Astrocyte of the hippocampus (primary cell): ENCODE data around the gene ACTL6B.
A peak's percentile ranks its signal among the peaks of the same experiment; 100 is the strongest.
"Not testable (repeated sequence)": the region's sequence is repeated elsewhere in the genome, so short reads cannot be mapped to it uniquely, and the experiment has no call there.

Experiments
- DNase-seq: peaks from one replicate; pipeline ENCODE4 v3.0.0; 2011; ENCODE audit warnings: low read depth, low spot score

ACTL6B gene

DNA sequence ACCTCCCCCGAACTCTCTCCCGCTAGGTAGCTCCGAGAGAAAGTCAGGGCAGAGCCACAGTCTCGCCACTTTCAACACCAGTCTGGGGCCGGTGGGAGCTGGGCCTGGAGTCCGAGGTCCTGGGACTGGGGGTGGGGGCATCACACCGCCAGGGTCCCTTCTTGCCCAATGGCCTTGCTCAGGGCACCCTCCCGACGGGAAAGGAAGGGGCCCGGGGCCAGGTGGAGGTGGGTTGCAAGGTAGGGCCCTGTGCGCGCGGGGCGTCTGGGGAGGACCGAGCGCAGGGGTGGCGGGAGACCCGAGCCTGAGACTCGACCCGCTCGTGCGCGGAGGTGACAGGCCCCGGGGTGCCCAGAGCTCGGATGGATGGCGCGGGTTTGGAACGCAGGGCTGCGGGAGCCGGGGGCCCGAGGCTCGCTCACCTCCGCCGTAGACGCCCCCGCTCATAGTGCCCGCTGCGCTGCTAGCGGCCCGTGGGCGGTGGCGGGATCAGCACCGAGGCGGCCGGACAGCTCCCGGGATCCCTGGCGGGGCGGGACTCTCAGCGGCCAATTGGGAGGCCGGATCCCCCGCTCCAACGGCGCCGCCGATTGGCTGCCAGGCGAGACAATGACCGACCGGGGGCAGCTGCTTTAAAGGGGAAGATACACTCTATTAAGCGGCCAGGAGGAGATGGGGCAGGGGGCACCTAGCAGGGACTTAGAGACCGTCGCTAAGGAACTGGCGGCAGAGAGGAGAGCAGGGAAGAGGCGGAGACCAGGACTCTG is at the start of gene ACTL6B:
ACTL6B (minus strand) TSS at position 541 of the 767 bp plus-strand sequence; CDS start at position 447, 94 bp downstream.
- DNase-seq, result peak; percentile 71

DNA sequence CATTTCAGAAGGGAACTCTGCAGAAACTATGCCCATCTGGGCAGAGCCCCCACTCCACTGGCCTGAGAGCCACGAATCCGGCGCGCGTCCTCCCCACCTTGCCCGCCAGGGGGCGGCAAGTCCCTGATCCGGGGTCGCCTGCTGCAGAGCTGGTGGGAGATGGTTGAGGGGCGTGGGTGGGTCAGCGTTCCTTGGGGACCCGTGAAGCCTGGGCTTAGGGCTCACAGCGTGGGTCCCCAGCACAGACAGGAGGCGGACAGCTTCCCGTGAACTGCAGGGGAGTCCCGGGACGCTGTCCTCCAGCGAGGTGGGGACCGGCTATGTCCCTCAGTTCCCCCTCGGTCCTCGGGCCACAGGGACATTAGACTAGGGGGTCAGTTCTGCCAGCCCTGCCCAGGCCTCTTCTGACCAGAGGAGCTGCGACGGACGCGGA is 49.1 kb upstream of the ACTL6B start:
- peak; percentile 92 for DNase-seq

DNA sequence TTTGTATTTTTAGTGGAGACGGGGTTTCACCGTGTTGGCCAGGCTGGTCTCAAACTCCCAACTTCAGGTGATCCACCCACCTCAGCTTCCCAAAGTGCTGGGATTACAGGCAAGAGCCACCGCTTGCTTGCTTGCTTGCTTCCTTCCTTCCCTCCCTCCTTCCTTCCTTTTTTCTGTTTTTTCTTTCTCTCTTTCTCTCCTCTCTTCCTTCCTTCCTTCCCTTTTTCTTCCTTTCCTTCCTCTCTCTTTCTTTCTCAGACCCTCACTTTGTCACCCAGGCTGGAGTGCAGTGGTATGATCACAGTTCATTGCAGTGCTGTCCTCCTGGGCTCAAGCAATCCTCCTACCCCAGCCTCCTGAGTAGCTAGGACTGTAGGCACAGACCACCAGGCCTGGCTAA is 44.8 kb upstream of the ACTL6B start:
- DNase-seq, result not testable (repeated sequence)

DNA sequence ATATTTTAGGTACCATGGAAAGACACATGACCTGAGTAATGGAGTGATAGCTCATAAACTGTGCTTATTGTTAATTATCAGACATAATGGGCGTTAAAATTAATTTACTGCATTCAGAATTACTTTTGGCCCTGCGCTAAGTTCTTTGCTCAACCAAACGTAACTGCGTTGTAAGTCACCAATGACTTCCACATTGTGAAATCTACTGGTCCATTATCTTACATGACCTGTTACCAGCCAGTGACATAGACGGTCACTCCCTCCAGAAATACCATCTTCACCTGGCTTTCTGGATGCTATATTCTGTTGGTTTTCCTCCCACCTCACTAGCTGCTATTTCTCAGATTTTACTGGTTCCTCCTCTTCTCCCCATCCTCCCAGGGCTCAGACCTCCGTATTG is 42.8 kb upstream of the ACTL6B start:
- no peak for DNase-seq

DNA sequence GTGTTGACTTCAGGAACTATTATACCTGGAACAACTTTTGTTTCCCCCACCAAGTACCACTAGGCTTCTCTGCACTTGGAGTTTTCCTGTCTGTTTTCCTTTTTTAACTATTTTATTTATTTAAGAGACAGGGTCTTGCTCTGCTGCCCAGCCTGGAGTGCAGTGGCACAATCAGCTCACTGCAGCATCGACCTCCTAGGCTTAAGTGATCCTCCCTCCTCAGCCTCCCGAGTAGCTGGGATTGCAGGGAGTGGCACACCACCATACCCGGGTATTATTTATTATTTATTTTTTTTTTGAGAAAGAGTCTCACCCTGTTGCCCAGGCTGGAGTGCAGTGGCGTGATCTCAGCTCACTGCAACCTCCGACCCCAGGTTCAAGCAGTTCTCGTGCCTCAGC is 39.9 kb upstream of the ACTL6B start:
- DNase-seq, result no peak

DNA sequence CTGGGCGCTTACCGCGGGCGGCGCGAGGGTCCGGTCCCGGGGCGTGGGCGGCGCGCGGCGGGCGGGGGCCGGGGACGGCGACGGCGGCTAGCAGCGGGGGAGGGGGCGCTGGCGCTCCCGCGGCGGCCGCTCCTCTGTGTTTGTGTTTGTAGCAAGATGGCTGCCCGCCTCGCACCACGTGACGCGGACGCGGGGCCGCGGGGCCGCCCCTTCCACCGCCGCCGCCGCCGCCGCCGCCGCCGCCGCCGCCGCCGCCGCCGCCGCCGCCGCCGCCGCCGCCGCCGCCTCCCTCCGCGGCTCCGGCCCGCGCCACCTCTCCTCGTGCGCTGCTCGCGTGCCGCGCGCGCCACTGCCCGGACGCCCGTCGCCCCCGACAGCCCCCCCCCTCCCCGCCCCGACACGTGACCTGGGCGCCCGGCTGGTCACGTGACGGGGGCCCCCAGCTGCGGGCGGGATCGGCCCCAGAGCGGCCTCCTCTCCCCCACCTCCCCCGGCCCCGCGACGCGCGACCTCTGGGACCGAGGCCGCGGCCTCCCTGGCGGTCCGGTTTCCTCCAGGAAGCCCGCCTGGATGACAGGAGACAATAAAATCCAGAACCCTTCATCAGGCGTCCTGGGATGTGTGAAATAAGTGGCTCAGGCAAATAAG is 38.0 kb upstream of the ACTL6B start, which contains the start of gene GIGYF1:
GIGYF1 (minus strand) TSS at position 153 of the 648 bp plus-strand sequence. CDS start 6,012 bp downstream, outside the sequence.
- peak; percentile 86 for DNase-seq

DNA sequence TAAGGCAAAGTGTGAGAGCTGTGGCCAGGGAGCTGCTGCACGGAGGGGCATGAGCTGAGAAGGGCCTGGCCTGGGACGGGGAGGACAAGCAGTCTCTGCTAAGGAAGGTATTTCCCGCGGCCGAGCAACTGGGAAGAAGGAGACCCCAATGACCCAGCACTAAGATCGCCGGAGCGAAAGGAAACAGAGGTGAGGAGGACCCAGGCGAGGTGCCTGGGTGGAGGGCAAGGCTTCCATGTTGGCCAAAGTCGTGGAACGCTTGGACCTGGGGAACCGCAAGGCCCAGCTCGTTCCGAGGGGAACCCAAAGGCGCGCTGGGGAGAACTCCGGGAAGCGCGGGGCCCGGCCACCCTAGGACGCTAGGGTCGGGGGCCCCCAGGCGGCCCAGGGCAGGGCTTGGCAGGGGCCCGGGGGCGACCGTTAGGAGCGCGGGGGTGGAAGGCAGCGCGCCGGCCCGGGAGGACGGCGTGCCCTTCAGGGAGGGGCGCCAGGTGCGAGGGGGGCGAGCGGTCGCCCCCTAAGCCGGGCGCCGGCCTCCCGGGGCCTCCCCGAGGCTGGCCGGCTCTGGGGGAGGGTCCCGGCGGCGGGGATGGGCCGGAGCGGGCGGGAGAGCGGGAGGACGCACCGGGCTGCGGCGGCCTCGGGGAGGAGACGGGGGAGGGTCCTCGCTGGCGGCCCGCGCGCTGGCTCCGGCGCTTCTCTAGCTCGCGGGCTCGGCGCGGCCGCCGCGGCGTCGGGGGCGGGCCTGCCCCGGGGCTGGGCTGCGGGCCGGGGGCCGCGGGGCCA is 37.3 kb upstream of the ACTL6B start:
- DNase-seq, result peak; percentile 39

DNA sequence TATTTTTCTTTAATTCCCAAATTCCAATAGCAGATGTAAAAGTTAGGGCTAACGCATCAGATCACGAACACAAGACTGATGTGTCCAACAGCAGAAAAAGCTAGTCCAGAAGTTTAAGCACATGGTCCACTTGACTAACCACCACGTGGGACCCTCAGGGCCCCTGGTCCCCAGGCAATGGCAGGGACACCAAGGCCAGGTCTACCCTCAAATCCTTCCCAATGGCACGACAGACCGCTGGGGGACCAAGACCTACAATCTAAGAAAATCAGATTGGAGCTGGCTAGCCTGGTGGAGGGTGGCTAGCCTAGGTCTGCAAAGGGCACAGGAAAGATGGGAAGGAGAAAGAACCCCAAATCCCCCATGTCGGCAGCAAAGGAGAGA is 36.3 kb upstream of the ACTL6B start:
- no peak for DNase-seq

DNA sequence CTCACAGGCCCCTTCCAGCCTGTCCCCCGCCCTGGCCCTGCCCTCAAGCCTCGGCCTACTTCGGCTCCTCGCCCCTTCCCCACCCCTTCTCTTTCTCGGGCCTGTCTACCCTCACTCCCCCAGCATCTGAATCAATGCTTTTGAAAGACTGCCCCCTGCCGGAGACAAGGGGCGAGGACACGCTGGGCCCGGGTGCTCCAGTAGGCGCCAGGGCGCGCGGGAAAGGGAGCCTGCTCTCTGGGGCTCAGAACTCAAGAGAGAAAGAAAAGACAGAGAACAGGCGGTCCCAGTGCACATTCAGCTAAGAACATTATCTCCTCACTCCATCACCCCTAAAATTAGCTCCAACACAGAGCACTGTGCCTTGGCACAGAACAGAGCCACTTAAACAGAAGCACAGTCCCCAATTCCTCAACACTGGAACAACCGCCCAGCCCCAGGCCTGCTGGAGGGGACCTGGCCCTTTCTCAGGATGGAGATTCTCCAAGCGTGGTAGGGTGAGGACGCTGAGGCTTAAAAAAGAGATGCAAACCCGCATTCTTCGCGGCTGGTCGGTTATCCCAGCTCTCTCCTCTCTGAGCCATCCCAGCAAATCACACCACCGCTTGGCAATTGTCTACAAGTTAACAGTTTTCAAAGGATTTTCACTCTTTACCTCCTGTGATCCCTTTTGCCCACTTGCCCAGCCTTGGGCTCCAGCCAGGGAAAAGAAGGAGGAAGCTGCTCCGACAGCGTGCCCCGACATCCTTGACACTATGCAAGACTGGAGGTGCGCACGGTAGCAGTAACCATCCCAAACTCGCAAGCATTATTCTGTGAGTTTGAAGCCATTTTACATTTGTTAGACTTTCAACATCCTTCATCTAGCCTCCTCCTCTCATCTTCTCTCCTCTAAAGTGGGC is 35.7 kb upstream of the ACTL6B start:
- peak; percentile 90 for DNase-seq

DNA sequence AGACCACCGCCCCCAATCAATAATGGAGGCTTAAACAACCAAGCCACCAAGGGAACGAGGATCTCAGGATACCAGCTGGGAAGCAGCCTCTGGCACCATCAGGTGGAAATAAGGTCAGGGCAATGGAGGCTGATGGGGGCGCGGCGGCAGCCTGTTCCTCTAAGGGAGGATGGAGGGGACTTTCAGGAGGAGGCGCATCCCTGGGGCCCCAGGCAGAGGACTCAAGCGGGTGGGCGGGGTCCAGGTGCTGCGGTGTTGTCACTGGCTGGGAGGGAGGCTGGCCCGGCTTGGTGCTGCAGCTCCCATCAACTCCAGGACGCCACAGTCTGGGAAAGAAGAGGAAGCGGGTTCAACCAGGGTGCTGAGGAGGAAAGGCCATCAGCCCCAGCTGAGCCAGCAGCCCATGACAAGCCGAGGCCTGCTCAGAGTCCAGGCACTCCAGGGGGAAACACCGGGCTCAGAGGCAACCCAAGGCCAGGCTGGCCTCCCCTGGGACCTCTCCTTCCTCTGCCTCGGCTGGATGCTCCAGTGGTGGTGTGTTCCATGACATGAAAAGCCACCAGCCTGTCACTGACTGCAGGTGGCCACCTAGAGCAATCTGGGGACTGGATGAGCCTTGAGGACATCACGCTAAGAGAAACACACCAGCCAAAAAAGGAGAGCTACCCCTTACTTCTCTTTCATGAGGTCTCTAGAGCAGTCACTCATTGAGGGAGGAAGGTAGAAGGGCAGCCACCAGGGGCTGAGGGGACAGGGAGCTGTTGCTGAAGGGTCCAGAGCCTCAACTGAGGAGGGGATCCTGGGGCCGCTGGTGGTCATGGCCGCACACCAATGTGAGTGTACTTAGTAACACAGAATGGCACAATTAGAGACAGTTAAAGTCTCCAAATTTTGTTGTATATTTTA is 33.2 kb upstream of the ACTL6B start:
- no peak for DNase-seq

DNA sequence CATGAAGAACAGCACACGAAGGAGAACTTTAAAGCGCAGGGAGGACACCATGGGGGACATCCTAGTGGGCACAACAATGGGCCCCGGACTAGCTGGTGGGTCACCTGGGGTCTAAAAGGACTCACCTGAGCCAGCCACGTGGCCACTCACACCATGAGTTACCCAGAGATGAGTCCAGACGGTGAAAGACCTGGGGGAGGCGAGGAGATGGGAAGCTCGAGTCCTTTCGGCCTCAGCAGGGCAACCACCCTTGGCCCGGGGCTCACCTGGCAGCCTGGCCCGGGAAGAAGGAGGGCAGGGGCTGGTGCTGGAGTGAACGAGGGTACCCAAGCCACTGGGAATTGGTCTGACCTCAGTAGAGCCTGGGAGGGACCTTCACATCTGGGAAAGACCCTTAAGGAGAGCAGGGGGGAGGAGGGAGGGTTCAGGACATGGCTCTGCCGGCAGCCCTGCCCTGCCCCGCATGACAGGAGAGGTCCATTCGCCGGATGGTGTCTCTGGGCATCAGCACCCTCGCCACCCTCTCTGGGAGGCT is 32.1 kb upstream of the ACTL6B start:
- DNase-seq, result no peak

DNA sequence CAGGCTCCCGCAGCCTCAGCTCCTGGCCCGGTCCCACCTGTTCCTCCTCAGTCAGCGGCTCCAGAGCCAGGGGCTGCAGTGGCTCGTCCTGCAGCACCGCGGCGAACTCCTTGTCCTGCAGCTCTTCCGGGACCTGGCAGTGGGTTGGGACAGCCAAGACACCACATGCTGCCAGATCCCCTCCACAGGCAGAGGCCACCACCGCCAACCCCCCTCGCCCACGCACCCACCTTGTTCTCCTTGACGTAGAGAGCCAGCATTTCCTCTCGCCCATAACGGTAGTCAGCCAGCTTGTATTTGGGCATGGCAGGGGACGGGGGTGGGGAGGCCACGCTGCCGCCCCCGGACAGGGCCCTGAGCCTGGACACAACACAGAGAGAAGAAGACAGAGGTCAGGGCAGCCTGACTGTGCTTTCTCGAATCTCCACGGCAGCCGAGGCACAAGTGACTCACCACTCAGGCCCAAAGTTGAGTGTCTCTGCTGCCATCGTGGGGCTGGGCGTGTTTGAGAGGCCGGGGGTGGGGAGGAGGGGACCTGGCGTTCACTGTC is 31.6 kb upstream of the ACTL6B start:
- DNase-seq, result no peak

DNA sequence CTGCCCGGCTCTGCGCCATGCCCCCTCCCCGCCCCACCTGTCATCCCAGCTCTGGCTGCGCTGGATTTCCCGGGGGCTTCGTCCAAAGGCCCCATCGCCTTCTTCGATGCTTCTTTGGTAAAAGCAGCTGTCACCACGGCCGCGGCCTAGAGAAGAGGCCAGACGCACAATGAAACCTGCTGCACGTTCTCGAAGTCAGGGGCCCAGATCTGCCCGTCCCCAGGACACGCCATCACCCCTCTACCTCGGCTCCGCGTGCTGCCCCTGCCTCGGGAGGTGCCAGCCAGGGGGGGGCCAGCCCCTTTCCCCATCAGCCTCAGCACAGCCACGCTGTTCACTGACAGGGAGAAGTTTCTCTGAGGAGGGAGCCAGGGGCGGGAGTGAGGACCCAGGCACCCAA is 31.0 kb upstream of the ACTL6B start:
- no peak for DNase-seq

DNA sequence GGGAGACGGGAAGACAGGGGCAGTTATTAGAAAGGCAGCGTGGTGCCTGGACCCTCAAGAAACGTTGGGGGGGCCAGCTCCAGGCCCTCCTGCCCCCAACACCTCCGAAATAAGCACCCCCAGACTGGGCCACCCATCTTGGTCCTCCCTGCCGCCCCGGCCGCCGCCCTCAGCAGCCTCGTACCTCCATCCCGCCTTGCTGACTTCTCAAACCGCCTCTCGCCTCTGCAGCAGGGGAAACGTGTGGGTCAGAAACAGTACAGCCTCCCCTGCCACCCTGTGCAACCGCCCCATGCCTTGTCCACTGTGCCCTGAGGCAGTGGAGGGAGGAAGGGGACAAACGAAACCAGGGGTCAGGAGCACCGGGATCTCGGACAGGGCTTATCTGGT is 30.6 kb upstream of the ACTL6B start:
- no peak for DNase-seq

DNA sequence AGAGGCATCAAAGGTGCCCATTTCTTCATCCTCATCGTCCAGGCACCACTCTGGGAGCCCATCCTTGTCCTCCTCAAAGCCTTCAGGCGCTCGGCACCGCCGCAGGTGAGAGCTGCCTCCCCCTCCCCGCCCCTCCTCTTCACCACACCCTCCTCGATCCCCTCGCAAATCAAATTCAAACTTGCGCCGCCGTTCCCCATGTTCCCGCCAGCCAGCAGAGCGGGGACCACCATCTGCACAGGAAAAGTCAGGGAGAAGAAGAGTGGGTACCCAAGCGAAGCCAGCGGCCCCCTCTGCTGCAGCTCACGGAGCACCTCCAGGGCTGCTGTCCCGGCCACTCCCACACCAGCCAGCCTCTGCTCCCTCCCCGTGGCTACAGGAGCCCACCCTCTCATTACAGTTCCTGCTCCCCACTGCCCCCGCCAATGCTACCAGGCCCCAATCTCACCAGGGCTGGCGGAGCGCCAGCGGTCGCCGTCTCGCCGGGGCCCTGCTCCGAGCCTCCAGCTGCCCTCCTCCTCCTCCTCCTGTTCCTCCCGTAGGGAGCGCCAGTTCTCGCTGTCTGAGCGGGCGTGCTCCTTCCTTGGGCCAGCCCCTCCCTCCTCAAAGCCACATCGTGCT is 30.1 kb upstream of the ACTL6B start:
- no peak for DNase-seq

DNA sequence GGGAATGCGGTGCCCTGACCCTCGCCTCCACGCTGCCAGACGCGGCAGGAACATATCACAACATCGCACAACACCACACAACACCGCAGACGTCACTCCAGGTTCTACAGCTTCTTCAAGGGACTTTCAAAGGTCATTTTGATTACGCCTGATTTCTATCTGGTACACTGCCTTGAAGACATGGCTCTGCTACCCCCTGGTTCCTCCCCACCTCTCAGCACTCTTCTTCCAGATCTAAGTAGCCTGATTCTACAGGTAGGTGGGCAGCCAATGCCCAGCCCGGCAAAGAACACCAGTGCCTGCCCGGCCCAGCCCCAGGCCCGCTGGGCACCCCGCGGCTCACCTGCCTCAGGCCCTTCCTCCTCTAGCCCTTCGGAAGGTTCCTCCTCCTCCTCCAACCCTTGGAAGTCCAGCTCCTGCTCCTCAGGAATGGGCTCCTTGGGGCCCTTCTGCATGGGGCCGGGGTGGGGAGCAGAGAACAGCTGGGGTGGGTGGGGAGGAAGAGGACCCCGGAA is 29.4 kb upstream of the ACTL6B start:
- no peak for DNase-seq

DNA sequence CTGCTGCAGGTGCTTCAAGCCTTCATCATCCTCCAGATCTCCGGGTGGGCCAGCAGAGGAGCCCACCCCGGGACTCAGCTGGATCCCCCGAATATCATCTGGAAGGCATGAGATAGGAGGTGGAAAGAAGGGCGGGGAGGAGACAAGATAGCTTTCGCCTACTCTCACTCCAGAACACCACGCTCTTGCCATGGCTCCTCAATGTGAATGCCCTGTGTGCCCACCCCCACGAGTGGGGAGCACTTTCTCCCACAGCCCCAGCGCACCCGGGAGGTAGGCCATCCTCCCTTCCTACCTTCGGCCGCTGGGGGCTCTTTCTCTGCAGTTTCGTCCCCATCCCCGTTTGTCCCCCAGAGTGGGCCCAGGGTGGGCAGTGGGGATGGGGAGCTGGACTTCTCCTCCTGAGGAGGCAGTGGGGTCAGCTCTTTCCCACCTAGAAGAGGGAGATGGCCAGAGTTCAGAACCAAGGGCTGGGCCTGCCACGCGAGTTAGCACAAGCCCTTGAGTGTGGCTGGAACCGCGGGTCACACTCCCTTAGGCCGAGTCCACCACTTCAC is 28.9 kb upstream of the ACTL6B start:
- DNase-seq, result no peak

DNA sequence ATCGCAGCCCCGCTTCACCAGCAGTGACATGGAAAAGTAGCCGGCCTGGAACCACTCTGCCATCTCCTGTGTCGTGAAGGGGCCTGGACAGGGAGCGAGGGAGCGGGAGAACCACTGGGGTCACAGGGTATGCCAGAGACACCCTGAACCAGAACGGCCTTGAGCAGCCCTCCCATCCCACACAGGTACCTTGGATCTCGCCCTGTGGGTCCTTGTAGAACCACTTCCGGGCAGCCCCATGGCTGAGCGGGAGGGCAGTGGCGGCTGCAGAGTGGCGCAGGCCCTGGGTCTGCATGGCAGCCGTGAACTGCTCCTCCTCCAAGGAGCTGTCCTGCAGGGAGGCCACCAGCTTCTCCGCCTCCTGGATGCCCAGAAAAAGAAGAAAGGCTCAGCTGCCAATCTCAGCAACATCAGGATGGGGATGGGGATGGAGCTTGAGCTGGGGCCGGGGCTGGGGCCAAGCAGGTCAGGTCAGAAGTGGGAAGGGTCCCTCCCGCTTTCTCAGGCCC is 28.3 kb upstream of the ACTL6B start:
- DNase-seq, result no peak
